NK-92 treated with Interleukin-12 subunit alpha and Interleukin-12 subunit beta, amount 100 ng/mL, for 24 hours (cell line): ENCODE measurements around the gene FHL3.
A peak's percentile ranks its signal among the peaks of the same experiment; 100 is the strongest.

Experiments
- DNase-seq: peaks from one replicate; lab custom pipeline; 2025; lab: John Stamatoyannopoulos, UW

Gene FHL3

GRCh38 chr1:38013227-38013622 lies 7.9 kb upstream of the FHL3 start:
- no peak for DNase-seq

- DNase-seq, result peak; percentile 93
Measured at GRCh38 chr1:38012363-38013226, 7.3 kb upstream of the FHL3 start, which contains the start of gene UTP11. Gene UTP11 (plus strand): TSS chr1:38012734. CDS start chr1:38012803, 69 bp downstream.

DNA sequence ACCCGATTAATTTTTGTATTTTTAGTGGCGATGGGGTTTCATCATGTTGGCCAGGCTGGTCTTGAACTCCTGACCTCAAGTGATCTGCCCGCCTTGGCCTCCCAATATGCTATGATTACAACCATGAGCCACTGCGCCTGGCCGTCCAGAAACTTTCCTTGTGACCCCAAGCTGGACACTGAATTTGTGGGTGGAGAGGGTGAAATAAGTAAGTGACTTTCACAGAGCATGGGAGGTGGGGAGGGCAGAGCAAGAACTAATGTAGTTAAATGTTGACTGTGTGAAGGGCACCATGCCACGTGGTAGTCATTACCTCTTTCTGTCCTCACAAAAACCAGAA lies 4.5 kb upstream of the FHL3 start:
- no peak for DNase-seq

DNA sequence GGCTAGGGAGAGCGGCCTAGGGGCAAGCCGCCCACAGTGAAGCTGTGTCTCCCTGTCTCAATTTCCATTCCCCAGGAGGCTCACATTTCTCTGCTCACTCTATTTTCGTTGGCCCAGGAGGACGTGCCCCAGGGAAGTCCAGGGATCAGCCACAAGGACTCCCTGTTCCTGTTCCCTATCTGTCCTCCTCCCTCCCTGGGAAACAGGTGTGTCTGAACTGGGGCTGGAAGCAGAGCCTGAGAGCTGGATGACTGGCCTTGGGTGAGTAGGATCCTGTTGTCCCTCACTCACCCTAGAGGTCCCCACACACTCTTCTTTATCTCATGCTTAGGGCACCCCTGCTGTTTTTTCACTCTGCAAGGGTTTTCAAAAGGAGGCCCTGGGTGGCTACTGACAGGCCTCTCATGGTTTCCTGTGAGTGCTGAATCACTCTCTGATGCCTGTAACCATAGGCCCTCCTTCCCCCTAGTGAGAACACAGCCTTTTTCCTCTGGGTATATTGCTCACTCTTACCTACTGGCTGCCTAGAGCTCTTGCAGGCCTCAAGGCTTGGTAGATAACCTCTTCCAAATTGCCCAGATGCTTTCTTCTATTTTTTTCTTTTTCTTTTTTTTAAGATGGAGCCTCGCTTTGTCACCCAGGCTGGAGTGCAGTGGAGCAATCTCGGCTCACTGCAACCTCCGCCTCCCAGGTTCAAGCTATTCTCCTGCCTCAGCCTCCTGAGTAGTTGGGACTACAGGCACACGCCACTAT lies 4.0 kb upstream of the FHL3 start:
- DNase-seq, result peak; percentile 55

- DNase-seq, result no peak
Measured at GRCh38 chr1:38006008-38006828, 904 bp upstream of the FHL3 start.

GRCh38 chr1:38004284-38005108 lies 818 bp downstream of the FHL3 start:
- DNase-seq, result no peak

DNA sequence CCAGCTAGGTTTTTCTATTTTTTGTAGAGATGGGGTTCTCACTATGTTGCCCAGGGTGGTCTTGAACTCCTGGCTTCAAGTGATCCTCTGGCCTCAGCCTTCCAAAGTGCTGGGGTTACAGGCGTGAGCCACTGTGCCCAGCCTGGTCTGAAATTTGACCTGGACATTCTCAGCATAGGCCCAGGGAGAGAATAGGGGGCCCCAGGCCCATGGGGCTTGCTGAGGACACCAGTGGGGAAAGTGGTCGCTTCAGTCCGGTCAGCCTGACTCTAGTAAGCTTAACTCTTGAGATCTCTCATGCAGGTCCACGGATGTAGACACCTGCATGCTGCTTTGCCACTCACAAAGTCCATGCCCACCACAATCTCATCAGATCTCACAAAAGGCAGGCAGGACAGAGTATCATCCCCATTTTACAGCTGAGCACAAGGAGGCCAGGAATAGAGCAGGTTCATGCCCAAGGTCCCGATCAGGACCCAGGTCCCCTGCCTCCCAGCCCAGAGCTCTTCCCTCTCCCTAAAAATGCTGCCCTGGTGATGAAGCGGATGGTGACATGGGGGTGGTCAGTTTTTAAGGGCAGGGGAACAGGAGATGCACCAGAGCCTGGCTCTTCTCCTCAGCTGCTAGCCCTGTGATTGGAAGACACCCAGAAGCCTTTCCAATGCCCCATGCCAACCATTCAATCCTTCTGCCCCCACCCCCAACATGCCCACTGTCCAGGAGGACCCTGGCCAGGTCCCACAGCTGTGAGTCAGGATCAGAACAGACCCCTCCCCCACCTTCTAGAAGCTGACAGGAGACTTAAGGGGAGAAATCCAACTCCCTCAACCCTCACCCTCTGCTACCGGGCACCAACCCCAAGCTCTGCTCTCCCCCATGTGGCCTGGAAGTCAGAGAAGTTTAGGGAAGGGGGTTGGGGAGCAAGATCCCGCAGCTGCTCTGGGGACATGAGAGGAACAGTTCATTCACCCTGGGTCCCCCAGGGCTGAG lies 1.8 kb downstream of the FHL3 start:
- no peak for DNase-seq

- no peak for DNase-seq
Measured at GRCh38 chr1:38000529-38001455, 4.5 kb downstream of the FHL3 start.

DNA sequence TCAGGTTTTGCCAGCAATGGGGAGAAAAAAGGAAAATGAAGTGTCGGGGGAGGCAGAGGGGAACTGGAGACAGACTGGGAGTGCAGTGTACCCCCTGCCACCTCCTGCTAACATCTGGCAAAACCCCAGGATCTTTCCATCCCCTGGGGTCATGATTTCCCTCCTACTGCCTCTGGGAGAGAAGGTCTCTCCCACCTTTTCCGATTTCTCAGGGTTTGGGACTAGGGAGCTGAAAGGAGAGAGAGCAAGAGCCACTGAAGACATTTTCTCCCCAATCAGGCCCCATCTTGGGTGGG lies 5.1 kb downstream of the FHL3 start:
- no peak for DNase-seq

DNA sequence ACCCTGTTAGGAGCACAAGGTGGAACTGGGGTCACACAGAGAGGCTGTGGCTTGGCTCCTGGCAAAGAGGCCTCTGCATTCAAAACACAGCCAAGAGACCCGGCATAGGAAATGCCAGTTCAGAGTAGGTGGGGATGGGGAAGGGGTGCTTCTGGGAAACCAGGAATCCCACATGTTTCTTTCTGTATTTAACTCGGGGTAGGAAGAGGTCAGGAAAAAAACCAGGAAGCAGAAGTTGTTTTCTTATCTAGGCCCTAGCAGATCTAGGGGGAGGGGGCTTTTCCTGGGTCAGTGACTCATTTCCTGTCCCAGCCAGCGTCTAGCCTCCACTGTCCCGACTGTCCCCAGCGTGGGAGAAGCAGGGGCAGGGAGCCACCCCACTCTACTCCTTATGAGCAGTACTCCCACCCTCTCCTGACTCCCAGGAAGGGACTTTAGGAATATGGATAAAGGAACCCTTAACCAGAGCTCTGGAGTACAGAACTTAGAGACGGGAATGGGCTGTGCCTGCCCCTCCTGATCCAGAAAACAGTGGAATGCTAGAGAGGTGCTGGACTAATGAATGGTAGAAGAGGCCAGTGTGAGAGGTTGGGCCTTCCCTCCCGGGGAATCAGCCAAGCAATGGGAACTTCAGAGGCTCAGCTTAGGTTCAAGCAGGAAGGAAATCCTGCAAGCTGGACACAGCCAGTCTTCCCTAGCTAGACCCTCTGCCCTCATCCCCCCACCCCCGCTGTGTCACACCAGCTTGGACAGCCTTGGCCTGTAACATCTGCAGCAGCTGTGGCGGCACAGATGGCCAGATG lies 5.7 kb downstream of the FHL3 start:
- DNase-seq, result no peak

GRCh38 chr1:37998913-37999429 lies 6.3 kb downstream of the FHL3 start:
- DNase-seq, result no peak

GRCh38 chr1:37998089-37998808 lies 7.1 kb downstream of the FHL3 start:
- DNase-seq, result no peak

DNA sequence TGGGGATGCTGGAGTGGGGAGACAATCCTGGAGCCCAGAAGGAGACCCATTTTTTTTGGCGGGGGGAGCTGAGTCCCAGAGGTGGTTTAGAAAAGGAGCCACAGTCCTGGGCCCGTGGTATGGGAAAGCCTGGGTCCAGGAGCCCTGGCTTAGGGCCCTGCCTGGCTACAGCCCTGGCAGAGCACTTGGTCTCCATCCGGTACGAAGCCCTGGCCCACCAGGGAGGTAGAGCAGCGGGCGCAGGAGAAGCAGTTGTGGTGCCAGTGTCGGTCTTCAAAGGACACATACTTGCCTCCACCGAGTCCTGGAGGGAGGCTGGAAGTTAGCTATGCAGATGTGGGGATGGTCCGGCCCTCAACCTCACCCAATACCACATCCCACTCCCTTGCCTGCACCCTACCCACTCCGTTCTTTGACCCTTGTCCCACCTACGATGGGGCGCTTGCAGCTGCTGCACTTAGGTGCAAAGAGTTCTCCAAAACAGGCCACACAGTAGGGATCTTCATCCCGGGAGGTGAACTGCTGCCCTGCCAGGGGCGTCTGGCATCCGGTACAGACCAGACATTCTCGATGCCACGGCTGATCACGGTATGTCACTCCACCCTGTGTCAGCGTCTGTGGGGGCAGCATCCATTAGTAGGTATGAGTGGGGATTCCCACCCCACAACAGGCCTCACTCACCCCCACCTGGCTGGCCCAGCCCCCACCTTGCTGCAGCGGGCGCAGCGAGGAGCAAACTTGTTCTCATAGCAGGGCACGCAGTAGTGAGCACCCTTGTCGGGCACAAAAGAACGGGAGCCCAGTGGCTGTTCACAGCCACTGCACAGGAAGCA lies 7.8 kb downstream of the FHL3 start:
- no peak for DNase-seq

GRCh38 chr1:37995751-37996345 lies 9.5 kb downstream of the FHL3 start:
- DNase-seq, result no peak

- DNase-seq, result no peak
Measured at GRCh38 chr1:37994886-37995566, 10.3 kb downstream of the FHL3 start.
